Mucosa of gallbladder (tissue), 1 donor: ENCODE results near the gene OBI1. TPM values are rescaled to one million over a fixed set of nuclear protein-coding genes. Genes with fewer than 3 reads are reported as not detected.

Experiments
- DNase-seq: peaks from one replicate; pipeline ENCODE4 v3.0.0-alpha.2; 2020; ENCODE audit warnings: low spot score
- total RNA-seq: library from RNA; stranded (reverse); gene quantifications from one replicate; pipeline ENCODE4 v1.2.1, GENCODE V29; 2021
- donor health status: DM: no; HTN: no; CAD: no.

The OBI1 gene
- total RNA-seq, 1 donor from 2014 or later: 7.3 TPM

- DNase-seq: no peak
Measured at GRCh38 chr13:78602561-78603239, 56.3 kb downstream of the OBI1 start.

- DNase-seq: no peak
Measured at GRCh38 chr13:78601874-78602560, 56.9 kb downstream of the OBI1 start.

GRCh38 chr13:78601124-78601873, 57.7 kb downstream of the OBI1 start:
- no peak for DNase-seq

- DNase-seq: no peak
Measured at GRCh38 chr13:78600280-78600883, 58.6 kb downstream of the OBI1 start.

- DNase-seq: no peak
Measured at GRCh38 chr13:78599645-78600279, 59.2 kb downstream of the OBI1 start.

GRCh38 chr13:78598966-78599644, 59.9 kb downstream of the OBI1 start:
- no peak for DNase-seq

GRCh38 chr13:78598116-78598781, 60.7 kb downstream of the OBI1 start:
- no peak for DNase-seq

- no peak for DNase-seq
Measured at GRCh38 chr13:78597602-78597932, 61.4 kb downstream of the OBI1 start.

GRCh38 chr13:78596736-78597601, 62.0 kb downstream of the OBI1 start:
- no peak for DNase-seq

GRCh38 chr13:78596399-78596735, 62.6 kb downstream of the OBI1 start:
- DNase-seq: no peak

GRCh38 chr13:78595495-78596398, 63.2 kb downstream of the OBI1 start:
- DNase-seq: no peak

GRCh38 chr13:78594456-78594975, 64.4 kb downstream of the OBI1 start:
- no peak for DNase-seq

- DNase-seq: no peak
Measured at GRCh38 chr13:78593652-78594455, 65.1 kb downstream of the OBI1 start.

GRCh38 chr13:78593129-78593528, 65.8 kb downstream of the OBI1 start:
- DNase-seq: no peak

- no peak for DNase-seq
Measured at GRCh38 chr13:78592584-78592983, 66.4 kb downstream of the OBI1 start.

- no peak for DNase-seq
Measured at GRCh38 chr13:78589206-78589605, 69.7 kb downstream of the OBI1 start.

- DNase-seq: no peak
Measured at GRCh38 chr13:78587395-78587794, 71.6 kb downstream of the OBI1 start.

- DNase-seq: no peak
Measured at GRCh38 chr13:78586706-78587105, 72.2 kb downstream of the OBI1 start.
